ENCODE results near the gene HTR2A. TPM values are rescaled to one million over a fixed set of nuclear protein-coding genes. Genes with fewer than 3 reads are reported as not detected.

HTR2A gene
- total and polyA plus RNA-seq, 10 of the 15 experiments (the other 5 are each of a cell fraction or from before 2014, with no cell fraction given) = not detected

DNA sequence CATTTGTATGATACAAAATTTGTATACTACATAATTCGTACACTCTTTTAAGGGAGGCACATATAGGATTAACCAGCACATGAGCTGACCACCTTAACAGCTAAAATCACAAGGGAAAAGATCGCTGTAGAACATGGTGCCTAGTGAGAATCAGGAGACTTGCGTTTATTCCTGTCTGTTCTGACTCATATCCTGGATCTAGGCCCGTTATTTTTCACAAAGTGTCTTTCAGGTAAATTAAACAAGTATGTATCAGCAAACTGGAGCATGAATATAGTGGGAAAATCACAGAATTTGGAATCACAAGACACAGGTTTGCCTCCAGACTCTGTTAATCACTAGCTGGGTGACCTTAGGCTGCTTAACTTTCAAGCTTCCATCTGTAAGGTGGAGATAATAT, 52.4 kb downstream of the HTR2A start (continued):
- no peak for TF ChIP-seq CTCF (IDR thresholded peaks at IDR 0.05 in 2 of 3, conservative IDR thresholded peaks at IDR 0.05 in 1 of 3; ENCODE audit: control insufficient read depth in 2 of 3, extremely low read depth in 1 of 3, insufficient read depth in 1 of 3, low read depth in 3 of 3, low read length in 3 of 3)
- no peak for TF ChIP-seq POLR2A (IDR thresholded peaks at IDR 0.05; ENCODE audit: low read depth, low read length)

GRCh38 chr13:46839399-46839798, 57.5 kb downstream of the HTR2A start:
- H3K4me1 ChIP-seq (ENCODE audit: control insufficient read depth, insufficient read depth, low read length) = no peaks in the 10 kb centered on the region
- H3K9ac ChIP-seq (ENCODE audit: control insufficient read depth, insufficient read depth, low read length) = no peak overlapping the region
- RAD21 ChIA-PET (ENCODE audit: unreplicated experiment) = no interaction called here
- no TSS peak for BruUV-seq (replicated peaks)
- intact Hi-C loops (cut with micrococcal nuclease; ENCODE audit: unreplicated experiment) (loop anchor here (10.0 kb wide), 1 partner anchor 615 kb away; no protein-coding TSS in a partner anchor), in situ Hi-C loops (cut with MboI) (no loop called here)
- no peaks in the 10 kb centered on the region for H4K20me1 ChIP-seq (ENCODE audit: control insufficient read depth, insufficient read depth)
- POLR2A ChIA-PET = no interaction called here
- FAIRE-seq (no peak), ATAC-seq (no peak), DNase-seq (ENCODE audit: low read depth, low spot score) (no peak)
- no peak overlapping the region for H3K27ac ChIP-seq (ENCODE audit: control insufficient read depth, insufficient read depth)
- WGBS (ENCODE audit: insufficient coverage, insufficient replicate concordance, low lambda C conversion rate, missing lambda C conversion rate) = 82% methylated on average over 1 of the region's 1 CpG
- no peak overlapping the region for H3K4me2 ChIP-seq (ENCODE audit: control insufficient read depth, insufficient read depth)
- SMC1A ChIA-PET (ENCODE audit: uncharacterized antibody, unreplicated experiment) = interaction anchor here (1.0 kb wide), 1 partner anchor 8 kb away, joined by 3 read pairs; no protein-coding TSS in a partner anchor
- H3K9me3 ChIP-seq (replicated peaks; ENCODE audit: control insufficient read depth, insufficient read depth, low read length) = no peaks in the 10 kb centered on the region
- no peak overlapping the region for H3K4me3 ChIP-seq
- H3K27me3 ChIP-seq (replicated peaks in 1 of 2; ENCODE audit: control insufficient read depth in 2 of 2, insufficient read depth in 2 of 2, low read length in 1 of 2) = no peaks in the 10 kb centered on the region
- no peaks in the 10 kb centered on the region for H3K36me3 ChIP-seq (ENCODE audit: control insufficient read depth in 2 of 2, insufficient read depth in 2 of 2, low read length in 1 of 2)
- CTCF ChIA-PET = no interaction called here
- no peak overlapping the region for H2AFZ ChIP-seq (ENCODE audit: control insufficient read depth, low read depth, low read length)
- no peaks in the 10 kb centered on the region for H3K79me2 ChIP-seq (ENCODE audit: control insufficient read depth, insufficient read depth, low read length)
- TF ChIP-seq E4F1 (IDR thresholded peaks at IDR 0.05; ENCODE audit: borderline replicate concordance, partially characterized antibody) = no peak
- no peak for TF ChIP-seq ATF2 (IDR thresholded peaks at IDR 0.05; ENCODE audit: low read length)
- no peak for TF ChIP-seq MEF2B (IDR thresholded peaks at IDR 0.05; ENCODE audit: partially characterized antibody, poor library complexity, severe bottlenecking)
- TF ChIP-seq GATAD2B (conservative IDR thresholded peaks at IDR 0.05; ENCODE audit: low read depth) = no peak
- no peak for TF ChIP-seq MYB (IDR thresholded peaks at IDR 0.05; ENCODE audit: borderline replicate concordance, low read depth, low read length)
- no peak for TF ChIP-seq RELB (IDR thresholded peaks at IDR 0.05; ENCODE audit: low read depth)
- TF ChIP-seq SMAD5 (IDR thresholded peaks at IDR 0.05; ENCODE audit: low read depth) = no peak
- TF ChIP-seq MTA2 (IDR thresholded peaks at IDR 0.05; ENCODE audit: low read depth) = no peak
- no peak for TF ChIP-seq ATF3 (IDR thresholded peaks at IDR 0.05; ENCODE audit: borderline replicate concordance, extremely low read depth, low read depth, low read length)
- TF ChIP-seq TCF7 (IDR thresholded peaks at IDR 0.05; ENCODE audit: borderline replicate concordance) = no peak
- TF ChIP-seq, protein P1, sequence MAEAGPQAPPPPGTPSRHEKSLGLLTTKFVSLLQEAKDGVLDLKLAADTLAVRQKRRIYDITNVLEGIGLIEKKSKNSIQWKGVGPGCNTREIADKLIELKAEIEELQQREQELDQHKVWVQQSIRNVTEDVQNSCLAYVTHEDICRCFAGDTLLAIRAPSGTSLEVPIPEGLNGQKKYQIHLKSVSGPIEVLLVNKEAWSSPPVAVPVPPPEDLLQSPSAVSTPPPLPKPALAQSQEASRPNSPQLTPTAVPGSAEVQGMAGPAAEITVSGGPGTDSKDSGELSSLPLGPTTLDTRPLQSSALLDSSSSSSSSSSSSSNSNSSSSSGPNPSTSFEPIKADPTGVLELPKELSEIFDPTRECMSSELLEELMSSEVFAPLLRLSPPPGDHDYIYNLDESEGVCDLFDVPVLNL (IDR thresholded peaks at IDR 0.05; ENCODE audit: low read depth, low read length) = no peak
- TF ChIP-seq SPI1 (IDR thresholded peaks at IDR 0.05; ENCODE audit: borderline replicate concordance, insufficient read depth, low read depth, low read length) = no peak

Measured in GM12878 (cell line).